ENCODE results near the gene C1orf21. TPM values are rescaled to one million over a fixed set of nuclear protein-coding genes. Genes with fewer than 3 reads are reported as not detected.

The C1orf21 gene
- total RNA-seq, 1 experiment from 2014 or later = 0.15 TPM

DNA sequence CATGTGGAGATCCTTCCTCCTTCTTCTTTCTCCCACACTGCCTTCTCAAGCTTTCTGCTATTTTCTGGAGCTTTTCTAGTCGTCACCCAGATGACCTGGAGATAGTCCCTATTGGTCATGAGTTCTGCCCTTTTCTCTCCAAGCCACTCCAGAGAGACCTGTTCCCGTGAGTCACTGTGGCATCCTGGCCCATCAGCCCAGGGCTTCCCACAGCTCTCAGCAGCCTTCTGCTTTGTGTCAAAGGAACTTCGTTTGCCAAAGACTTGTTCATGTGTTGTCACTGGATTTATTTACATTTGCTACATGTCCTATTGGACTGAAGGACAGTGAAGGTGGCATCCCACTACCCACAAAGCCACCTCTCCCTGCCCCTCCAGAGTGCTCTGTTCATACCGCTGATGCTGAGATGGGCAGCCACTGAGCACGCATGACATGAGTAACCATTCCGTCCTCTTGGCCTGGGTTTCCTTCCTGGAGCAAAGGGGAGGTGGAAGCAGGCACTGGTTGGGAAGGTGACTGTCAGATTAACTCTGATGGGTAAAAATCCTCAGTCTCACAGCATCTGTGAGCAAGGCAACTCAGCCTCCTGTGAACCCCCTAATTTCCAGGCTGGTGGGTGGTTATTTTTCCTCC lies 248.6 kb downstream of the C1orf21 start:
- POLR2A ChIA-PET = no interaction called here
- intact Hi-C loops (cut with micrococcal nuclease; ENCODE audit: unreplicated experiment) = no loop called here

DNA sequence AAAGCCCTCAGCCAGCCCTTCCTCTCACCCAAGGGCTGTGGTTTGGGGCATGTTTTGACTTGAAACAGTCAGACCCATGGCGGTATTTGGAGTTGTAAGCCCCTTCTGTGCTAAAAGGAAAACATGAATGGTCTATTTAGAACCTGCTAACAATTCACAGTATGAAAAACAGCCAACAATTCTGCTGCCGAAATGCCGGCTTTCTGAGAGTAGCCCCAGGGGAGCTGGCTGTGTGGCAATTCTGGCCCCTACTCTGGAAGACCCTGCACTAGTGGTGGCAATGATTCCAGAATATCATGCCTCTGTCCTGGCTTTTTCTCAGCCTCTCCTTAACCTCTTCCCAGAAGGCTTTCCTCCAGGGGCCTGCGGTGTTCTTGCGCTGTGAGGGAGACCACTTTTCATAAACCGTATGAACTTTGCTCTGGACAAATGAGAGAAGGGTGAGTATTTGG lies 249.2 kb downstream of the C1orf21 start:
- no TSS peak for BruUV-seq (replicated peaks)
- in situ Hi-C loops (cut with HindIII; ENCODE audit: low pct_unique_long_range_greater_than_20kb, low sequenced_read_pairs) (no loop called here), intact Hi-C loops (cut with micrococcal nuclease; ENCODE audit: unreplicated experiment) (no loop called here)
- ChIA-PET CTCF (no interaction called here), POLR2A (no interaction called here)
- ATAC-seq (no peak), DNase-seq (ENCODE audit: low read depth, low spot score) (no peak)
- no peak overlapping the region for H3K4me3 ChIP-seq (ENCODE audit: low read depth in 2 of 2, low read length in 2 of 2)
- no peaks in the 10 kb centered on the region for H3K27me3 ChIP-seq (ENCODE audit: control insufficient read depth, insufficient read depth, low read length)
- H3K9me3 ChIP-seq (ENCODE audit: control insufficient read depth, insufficient read depth, low read depth, low read length) = no peaks in the 10 kb centered on the region
- H3K27ac ChIP-seq (ENCODE audit: low read length) = no peak overlapping the region
- no peaks in the 10 kb centered on the region for H3K4me1 ChIP-seq (ENCODE audit: control insufficient read depth, insufficient read depth, low read length)
- H3K36me3 ChIP-seq (ENCODE audit: control insufficient read depth, insufficient read depth, low read length) = no peaks in the 10 kb centered on the region
- TF ChIP-seq, protein P1, sequence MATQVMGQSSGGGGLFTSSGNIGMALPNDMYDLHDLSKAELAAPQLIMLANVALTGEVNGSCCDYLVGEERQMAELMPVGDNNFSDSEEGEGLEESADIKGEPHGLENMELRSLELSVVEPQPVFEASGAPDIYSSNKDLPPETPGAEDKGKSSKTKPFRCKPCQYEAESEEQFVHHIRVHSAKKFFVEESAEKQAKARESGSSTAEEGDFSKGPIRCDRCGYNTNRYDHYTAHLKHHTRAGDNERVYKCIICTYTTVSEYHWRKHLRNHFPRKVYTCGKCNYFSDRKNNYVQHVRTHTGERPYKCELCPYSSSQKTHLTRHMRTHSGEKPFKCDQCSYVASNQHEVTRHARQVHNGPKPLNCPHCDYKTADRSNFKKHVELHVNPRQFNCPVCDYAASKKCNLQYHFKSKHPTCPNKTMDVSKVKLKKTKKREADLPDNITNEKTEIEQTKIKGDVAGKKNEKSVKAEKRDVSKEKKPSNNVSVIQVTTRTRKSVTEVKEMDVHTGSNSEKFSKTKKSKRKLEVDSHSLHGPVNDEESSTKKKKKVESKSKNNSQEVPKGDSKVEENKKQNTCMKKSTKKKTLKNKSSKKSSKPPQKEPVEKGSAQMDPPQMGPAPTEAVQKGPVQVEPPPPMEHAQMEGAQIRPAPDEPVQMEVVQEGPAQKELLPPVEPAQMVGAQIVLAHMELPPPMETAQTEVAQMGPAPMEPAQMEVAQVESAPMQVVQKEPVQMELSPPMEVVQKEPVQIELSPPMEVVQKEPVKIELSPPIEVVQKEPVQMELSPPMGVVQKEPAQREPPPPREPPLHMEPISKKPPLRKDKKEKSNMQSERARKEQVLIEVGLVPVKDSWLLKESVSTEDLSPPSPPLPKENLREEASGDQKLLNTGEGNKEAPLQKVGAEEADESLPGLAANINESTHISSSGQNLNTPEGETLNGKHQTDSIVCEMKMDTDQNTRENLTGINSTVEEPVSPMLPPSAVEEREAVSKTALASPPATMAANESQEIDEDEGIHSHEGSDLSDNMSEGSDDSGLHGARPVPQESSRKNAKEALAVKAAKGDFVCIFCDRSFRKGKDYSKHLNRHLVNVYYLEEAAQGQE (IDR thresholded peaks at IDR 0.05; ENCODE audit: insufficient read depth in 1 of 2, low read depth in 2 of 2, low read length in 1 of 2) = no peak
- TF ChIP-seq POLR2AphosphoS5 (IDR thresholded peaks at IDR 0.05; ENCODE audit: low read depth, low read length) (no peak), SIN3A (IDR thresholded peaks at IDR 0.05; ENCODE audit: borderline replicate concordance, insufficient read depth, low read depth, low read length) (no peak), TCF7L2 (IDR thresholded peaks at IDR 0.05; ENCODE audit: low read depth, low read length) (no peak)
- TF ChIP-seq, protein P2, sequence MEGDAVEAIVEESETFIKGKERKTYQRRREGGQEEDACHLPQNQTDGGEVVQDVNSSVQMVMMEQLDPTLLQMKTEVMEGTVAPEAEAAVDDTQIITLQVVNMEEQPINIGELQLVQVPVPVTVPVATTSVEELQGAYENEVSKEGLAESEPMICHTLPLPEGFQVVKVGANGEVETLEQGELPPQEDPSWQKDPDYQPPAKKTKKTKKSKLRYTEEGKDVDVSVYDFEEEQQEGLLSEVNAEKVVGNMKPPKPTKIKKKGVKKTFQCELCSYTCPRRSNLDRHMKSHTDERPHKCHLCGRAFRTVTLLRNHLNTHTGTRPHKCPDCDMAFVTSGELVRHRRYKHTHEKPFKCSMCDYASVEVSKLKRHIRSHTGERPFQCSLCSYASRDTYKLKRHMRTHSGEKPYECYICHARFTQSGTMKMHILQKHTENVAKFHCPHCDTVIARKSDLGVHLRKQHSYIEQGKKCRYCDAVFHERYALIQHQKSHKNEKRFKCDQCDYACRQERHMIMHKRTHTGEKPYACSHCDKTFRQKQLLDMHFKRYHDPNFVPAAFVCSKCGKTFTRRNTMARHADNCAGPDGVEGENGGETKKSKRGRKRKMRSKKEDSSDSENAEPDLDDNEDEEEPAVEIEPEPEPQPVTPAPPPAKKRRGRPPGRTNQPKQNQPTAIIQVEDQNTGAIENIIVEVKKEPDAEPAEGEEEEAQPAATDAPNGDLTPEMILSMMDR (IDR thresholded peaks at IDR 0.05) = no peak

More for the DNA sequence above, 248.6 kb downstream of the C1orf21 start:
- H3K4me3 ChIP-seq (ENCODE audit: low read depth in 2 of 2, low read length in 2 of 2) = no peak overlapping the region
- no peaks in the 10 kb centered on the region for H3K27me3 ChIP-seq (ENCODE audit: control insufficient read depth, insufficient read depth, low read length)
- H3K27ac ChIP-seq (ENCODE audit: low read length) = no peak overlapping the region
- no peaks in the 10 kb centered on the region for H3K36me3 ChIP-seq (ENCODE audit: control insufficient read depth, insufficient read depth, low read length)
- no peak for ATAC-seq
- no TSS peak for BruUV-seq (replicated peaks)
- no peaks in the 10 kb centered on the region for H3K9me3 ChIP-seq (ENCODE audit: control insufficient read depth, insufficient read depth, low read depth, low read length)
- in situ Hi-C loops (cut with HindIII; ENCODE audit: low pct_unique_long_range_greater_than_20kb, low sequenced_read_pairs) = no loop called here
- no peak for DNase-seq (ENCODE audit: low read depth, low spot score)
- TF ChIP-seq SIN3A (IDR thresholded peaks at IDR 0.05; ENCODE audit: borderline replicate concordance, insufficient read depth, low read depth, low read length) = no peak
- TF ChIP-seq TCF7L2 (IDR thresholded peaks at IDR 0.05; ENCODE audit: low read depth, low read length) = no peak
- TF ChIP-seq, protein P1 (IDR thresholded peaks at IDR 0.05; ENCODE audit: insufficient read depth in 1 of 2, low read depth in 2 of 2, low read length in 1 of 2) = no peak
- TF ChIP-seq, protein P2 (IDR thresholded peaks at IDR 0.05) = no peak
- TF ChIP-seq POLR2AphosphoS5 (IDR thresholded peaks at IDR 0.05; ENCODE audit: low read depth, low read length) = no peak
- no peaks in the 10 kb centered on the region for H3K4me1 ChIP-seq (ENCODE audit: control insufficient read depth, insufficient read depth, low read length)
- CTCF ChIA-PET = no interaction called here

Measured in Panc1 (cell line).